ENCODE results near the gene HTR3B.

Gene HTR3B

GRCh38 chr11:113994077-113994954, 89.7 kb downstream of the HTR3B start:
- peak; percentile 75 for TF ChIP-seq CTCF (conservative IDR thresholded peaks at IDR 0.05; ENCODE audit: low read depth, low read length)
- Histone ChIP-seq H3K79me2 (ENCODE audit: insufficient read depth, low read depth) (no peaks in the 10 kb centered on the region), H3K4me1 (ENCODE audit: low read depth, poor library complexity, severe bottlenecking) (no peaks in the 10 kb centered on the region), H3K27me3 (ENCODE audit: insufficient read depth, low read depth) (no peaks in the 10 kb centered on the region), H2AFZ (ENCODE audit: low read depth) (no peak overlapping the region), H3K36me3 (ENCODE audit: insufficient read depth) (no peaks in the 10 kb centered on the region), H4K20me1 (ENCODE audit: insufficient read depth) (no peaks in the 10 kb centered on the region), H3K4me3 (IDR thresholded peaks at IDR 0.05; ENCODE audit: insufficient read depth, low read depth, low read length) (no peak overlapping the region), H3K27ac (no peak overlapping the region), H3K9ac (no peak overlapping the region), H3K4me2 (no peak overlapping the region)
